Measurements from ENCODE around the gene SPANXA1. TPM values are rescaled to one million over a fixed set of nuclear protein-coding genes. Genes with fewer than 3 reads are reported as not detected.
"Not testable (repeated sequence)": the region's sequence is repeated elsewhere in the genome, so short reads cannot be mapped to it uniquely, and the experiment has no call there.

SPANXA1 gene
- not detected in 2 replicates for total RNA-seq

- H3K36me3 Mint-ChIP-seq (ENCODE audit: low read depth); intact Hi-C loops (cut with micrococcal nuclease); H3K4me1 Mint-ChIP-seq (ENCODE audit: low read depth); H3K27ac Mint-ChIP-seq; DNase-seq (ENCODE audit: low spot score); H3K9me3 Mint-ChIP-seq; H3K4me3 Mint-ChIP-seq; H3K27me3 Mint-ChIP-seq (ENCODE audit: insufficient read depth): not testable (repeated sequence)
Measured at GRCh38 chrX:141584638-141585037, at the start of gene SPANXA1. Gene SPANXA1, minus strand, starts transcription at chrX:141584738. Its CDS starts 60 bp downstream, at chrX:141584678.

GRCh38 chrX:141632124-141632523, 47.6 kb upstream of the SPANXA1 start:
- no peaks in the 10 kb centered on the region for H3K4me1 Mint-ChIP-seq (ENCODE audit: low read depth)
- H3K27ac Mint-ChIP-seq = no peak overlapping the region
- DNase-seq (ENCODE audit: low spot score) = no peak
- H3K36me3 Mint-ChIP-seq (ENCODE audit: low read depth) = no peaks in the 10 kb centered on the region
- H3K27me3 Mint-ChIP-seq (ENCODE audit: insufficient read depth) = no peaks in the 10 kb centered on the region
- no peak overlapping the region for H3K4me3 Mint-ChIP-seq
- intact Hi-C loops (cut with micrococcal nuclease) = no loop called here
- no peaks in the 10 kb centered on the region for H3K9me3 Mint-ChIP-seq

GRCh38 chrX:141619336-141619735, 34.8 kb upstream of the SPANXA1 start:
- H3K36me3 Mint-ChIP-seq (ENCODE audit: low read depth) = no peaks in the 10 kb centered on the region
- H3K27ac Mint-ChIP-seq = no peak overlapping the region
- intact Hi-C loops (cut with micrococcal nuclease) = no loop called here
- no peak overlapping the region for H3K4me3 Mint-ChIP-seq
- H3K9me3 Mint-ChIP-seq = peaks cover 9% of the 10 kb centered on the region
- no peaks in the 10 kb centered on the region for H3K27me3 Mint-ChIP-seq (ENCODE audit: insufficient read depth)
- no peak for DNase-seq (ENCODE audit: low spot score)
- no peaks in the 10 kb centered on the region for H3K4me1 Mint-ChIP-seq (ENCODE audit: low read depth)

GRCh38 chrX:141609111-141609510, 24.6 kb upstream of the SPANXA1 start:
- H3K9me3 Mint-ChIP-seq = peaks cover 7% of the 10 kb centered on the region
- intact Hi-C loops (cut with micrococcal nuclease) = no loop called here
- H3K27ac Mint-ChIP-seq = no peak overlapping the region
- H3K36me3 Mint-ChIP-seq (ENCODE audit: low read depth) = no peaks in the 10 kb centered on the region
- DNase-seq (ENCODE audit: low spot score) = no peak
- no peaks in the 10 kb centered on the region for H3K4me1 Mint-ChIP-seq (ENCODE audit: low read depth)
- no peak overlapping the region for H3K4me3 Mint-ChIP-seq
- H3K27me3 Mint-ChIP-seq (ENCODE audit: insufficient read depth) = no peaks in the 10 kb centered on the region

GRCh38 chrX:141589408-141589807, 4.9 kb upstream of the SPANXA1 start, which contains the start of gene SPANXA2:
Gene SPANXA2, plus strand, starts transcription at chrX:141589708. Its CDS starts 60 bp downstream, at chrX:141589768.
- H3K4me3 Mint-ChIP-seq; H3K27ac Mint-ChIP-seq; H3K27me3 Mint-ChIP-seq (ENCODE audit: insufficient read depth); H3K4me1 Mint-ChIP-seq (ENCODE audit: low read depth); DNase-seq (ENCODE audit: low spot score); intact Hi-C loops (cut with micrococcal nuclease); H3K9me3 Mint-ChIP-seq; H3K36me3 Mint-ChIP-seq (ENCODE audit: low read depth): not testable (repeated sequence)

DNA sequence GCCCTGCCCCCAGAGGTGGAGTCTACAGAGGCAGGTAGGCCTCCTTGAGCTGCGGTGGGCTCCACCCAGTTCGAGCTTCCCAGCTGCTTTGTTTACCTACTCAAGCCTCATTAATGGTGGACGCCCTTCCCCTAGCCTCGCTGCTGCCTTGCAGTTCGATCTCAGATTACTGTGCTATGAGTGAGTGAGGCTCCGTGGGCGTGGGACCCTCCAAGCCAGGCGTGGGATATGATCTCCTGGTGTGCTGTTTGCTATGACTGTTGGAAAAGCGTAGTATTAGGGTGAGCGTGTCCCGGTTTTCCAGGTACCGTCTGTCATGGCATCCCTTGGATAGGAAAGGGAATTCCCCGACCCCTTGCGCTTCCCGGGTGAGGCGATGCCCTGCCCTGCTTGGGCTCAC, 42.0 kb downstream of the SPANXA1 start:
- H3K27ac Mint-ChIP-seq; H3K4me3 Mint-ChIP-seq; intact Hi-C loops (cut with micrococcal nuclease); H3K9me3 Mint-ChIP-seq; H3K4me1 Mint-ChIP-seq (ENCODE audit: low read depth); H3K27me3 Mint-ChIP-seq (ENCODE audit: insufficient read depth); DNase-seq (ENCODE audit: low spot score); H3K36me3 Mint-ChIP-seq (ENCODE audit: low read depth): not testable (repeated sequence)

Other genes starting within 250 kb of the SPANXA1 start
- not detected in 2 replicates for gene SPANXA2, start 5.0 kb upstream of the SPANXA1 start, total RNA-seq
- gene SPANXD, start 114.0 kb upstream of the SPANXA1 start, total RNA-seq = not detected in 2 replicates

Measured in activated T-helper 1 cell treated with anti-CD3 and anti-CD28 coated beads, Interleukin-12 subunit alpha, Interleukin-12 subunit beta, Interleukin-2, Interleukin-4 antibody, amounts not matched to agents 30 ng/mL and 10 ng/mL and 1 ng/mL, durations not matched to agents 14 hours and 24 hours and 36 hours (primary cell).